ENCODE results near the gene PRSS22. TPM values are rescaled to one million over a fixed set of nuclear protein-coding genes. Genes with fewer than 3 reads are reported as not detected.
"Not testable (repeated sequence)": the region's sequence is repeated elsewhere in the genome, so short reads cannot be mapped to it uniquely, and the experiment has no call there.

PRSS22 gene, protein sequence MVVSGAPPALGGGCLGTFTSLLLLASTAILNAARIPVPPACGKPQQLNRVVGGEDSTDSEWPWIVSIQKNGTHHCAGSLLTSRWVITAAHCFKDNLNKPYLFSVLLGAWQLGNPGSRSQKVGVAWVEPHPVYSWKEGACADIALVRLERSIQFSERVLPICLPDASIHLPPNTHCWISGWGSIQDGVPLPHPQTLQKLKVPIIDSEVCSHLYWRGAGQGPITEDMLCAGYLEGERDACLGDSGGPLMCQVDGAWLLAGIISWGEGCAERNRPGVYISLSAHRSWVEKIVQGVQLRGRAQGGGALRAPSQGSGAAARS
- not detected in 2 replicates for total RNA-seq

DNA sequence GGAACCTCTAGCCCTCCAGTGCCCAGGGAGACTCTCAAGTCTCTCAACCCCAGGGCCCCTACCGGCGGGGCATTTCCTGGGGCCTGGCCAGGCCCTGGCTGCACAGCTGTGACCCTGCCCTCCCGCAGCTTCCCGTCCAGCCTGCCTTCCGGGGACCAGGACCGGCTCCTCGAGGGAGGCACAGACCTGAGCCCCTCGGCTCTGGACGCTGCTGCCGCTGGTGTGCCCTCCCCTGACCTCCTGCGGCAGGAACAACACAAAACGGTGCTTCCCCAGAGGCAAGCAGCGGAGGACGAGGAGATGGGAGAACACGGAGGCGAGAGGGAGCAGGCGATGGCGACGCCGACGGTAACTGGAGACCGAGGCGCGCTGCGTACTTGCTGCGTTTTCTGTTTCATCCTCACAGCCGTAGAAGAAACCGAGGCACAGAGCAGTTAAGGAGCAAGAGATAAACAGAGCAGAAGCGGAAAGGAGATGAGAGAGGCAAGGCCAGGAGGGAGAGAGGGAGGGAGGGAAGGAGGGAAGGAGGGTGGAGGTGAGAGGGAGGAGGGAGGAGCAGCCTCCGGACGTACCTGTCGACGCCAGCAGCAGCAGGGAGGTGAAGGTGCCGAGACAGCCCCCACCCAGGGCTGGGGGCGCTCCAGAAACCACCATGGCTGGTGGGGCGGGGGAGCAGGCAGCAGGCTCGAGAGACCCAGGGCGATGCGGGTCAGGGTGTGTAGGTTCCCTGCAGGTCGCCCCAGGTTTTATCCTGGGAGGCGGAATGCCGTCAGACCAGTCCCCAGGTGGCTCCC lies at the start of gene PRSS22:
Gene PRSS22 (minus strand): TSS at position 720 of the 794 bp plus-strand sequence. CDS start 66 bp downstream, at position 654.
- DNase-seq (ENCODE audit: insufficient read length, low spot score, missing footprints): peak; percentile 90
- H3K27me3 ChIP-seq (ENCODE audit: insufficient read depth, low read length): peaks cover 16% of the 10 kb centered on the region
- H3K4me3 ChIP-seq (ENCODE audit: insufficient read depth, low read length): peak within 1 kb of the TSS; percentile 9
- peaks cover 4% of the 10 kb centered on the region for H3K4me1 ChIP-seq (ENCODE audit: insufficient read depth, low read length)
- H2AFZ ChIP-seq (ENCODE audit: low read length): peak within 1 kb of the TSS; percentile 65
- peak within 1 kb of the TSS; percentile 45 for H3K4me2 ChIP-seq (ENCODE audit: insufficient read depth, low read length)
- no peak within 1 kb of the TSS for H3K27ac ChIP-seq (ENCODE audit: low read depth, low read length)
- no peaks in the 10 kb centered on the region for H3K79me2 ChIP-seq (ENCODE audit: insufficient read depth, low read length)
- no peaks in the 10 kb centered on the region for H4K20me1 ChIP-seq (ENCODE audit: insufficient read depth, low read length)
- TF ChIP-seq, protein P1, sequence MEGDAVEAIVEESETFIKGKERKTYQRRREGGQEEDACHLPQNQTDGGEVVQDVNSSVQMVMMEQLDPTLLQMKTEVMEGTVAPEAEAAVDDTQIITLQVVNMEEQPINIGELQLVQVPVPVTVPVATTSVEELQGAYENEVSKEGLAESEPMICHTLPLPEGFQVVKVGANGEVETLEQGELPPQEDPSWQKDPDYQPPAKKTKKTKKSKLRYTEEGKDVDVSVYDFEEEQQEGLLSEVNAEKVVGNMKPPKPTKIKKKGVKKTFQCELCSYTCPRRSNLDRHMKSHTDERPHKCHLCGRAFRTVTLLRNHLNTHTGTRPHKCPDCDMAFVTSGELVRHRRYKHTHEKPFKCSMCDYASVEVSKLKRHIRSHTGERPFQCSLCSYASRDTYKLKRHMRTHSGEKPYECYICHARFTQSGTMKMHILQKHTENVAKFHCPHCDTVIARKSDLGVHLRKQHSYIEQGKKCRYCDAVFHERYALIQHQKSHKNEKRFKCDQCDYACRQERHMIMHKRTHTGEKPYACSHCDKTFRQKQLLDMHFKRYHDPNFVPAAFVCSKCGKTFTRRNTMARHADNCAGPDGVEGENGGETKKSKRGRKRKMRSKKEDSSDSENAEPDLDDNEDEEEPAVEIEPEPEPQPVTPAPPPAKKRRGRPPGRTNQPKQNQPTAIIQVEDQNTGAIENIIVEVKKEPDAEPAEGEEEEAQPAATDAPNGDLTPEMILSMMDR (IDR thresholded peaks at IDR 0.05; ENCODE audit: extremely low read depth, low read depth, low read length): no peak
- no peaks in the 10 kb centered on the region for H3K36me3 ChIP-seq (ENCODE audit: insufficient read depth, low read length)
- peaks cover 8% of the 10 kb centered on the region for H3K9me3 ChIP-seq (ENCODE audit: low read depth, low read length)

DNA sequence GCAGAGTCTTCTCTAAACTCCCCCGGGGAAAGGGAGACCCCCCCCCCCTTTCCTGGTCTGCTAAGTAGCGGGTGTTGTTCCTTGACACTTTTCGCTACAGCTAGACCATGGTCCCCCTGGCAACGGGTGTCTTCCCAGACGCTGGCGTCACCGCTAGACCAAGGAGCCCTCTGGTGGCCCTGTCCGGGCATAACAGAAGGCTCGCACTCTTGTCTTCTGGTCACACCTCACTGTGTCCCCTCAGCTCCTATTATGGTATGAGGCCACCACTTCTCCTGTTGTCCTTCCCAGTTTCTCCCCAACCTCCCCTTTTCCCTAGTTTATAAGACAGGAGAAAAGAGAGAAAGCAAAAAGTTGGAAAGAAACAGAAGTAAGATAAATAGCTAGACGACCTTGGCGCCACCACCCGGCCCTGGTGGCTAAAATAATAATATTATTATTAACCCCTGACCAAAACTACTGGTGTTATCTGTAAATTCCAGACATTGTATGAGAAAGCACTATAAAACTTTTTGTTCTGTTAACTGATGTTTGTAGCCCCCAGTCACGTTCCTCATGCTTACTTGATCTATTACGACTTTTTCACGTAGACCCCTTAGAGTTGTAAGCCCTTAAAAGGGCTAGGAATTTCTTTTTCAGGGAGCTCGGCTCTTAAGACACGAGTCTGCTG lies 49.2 kb upstream of the PRSS22 start:
- DNase-seq (ENCODE audit: insufficient read length, low spot score, missing footprints); H3K79me2 ChIP-seq (ENCODE audit: insufficient read depth, low read length); H3K27ac ChIP-seq (ENCODE audit: low read depth, low read length); H3K4me2 ChIP-seq (ENCODE audit: insufficient read depth, low read length); H3K36me3 ChIP-seq (ENCODE audit: insufficient read depth, low read length); H3K4me3 ChIP-seq (ENCODE audit: insufficient read depth, low read length); H3K27me3 ChIP-seq (ENCODE audit: insufficient read depth, low read length); H2AFZ ChIP-seq (ENCODE audit: low read length); H3K9me3 ChIP-seq (ENCODE audit: low read depth, low read length); H4K20me1 ChIP-seq (ENCODE audit: insufficient read depth, low read length): not testable (repeated sequence)
- TF ChIP-seq, protein P1 (IDR thresholded peaks at IDR 0.05; ENCODE audit: extremely low read depth, low read depth, low read length): peak; percentile 37
- H3K4me1 ChIP-seq (ENCODE audit: insufficient read depth, low read length): peaks cover 20% of the 10 kb centered on the region

DNA sequence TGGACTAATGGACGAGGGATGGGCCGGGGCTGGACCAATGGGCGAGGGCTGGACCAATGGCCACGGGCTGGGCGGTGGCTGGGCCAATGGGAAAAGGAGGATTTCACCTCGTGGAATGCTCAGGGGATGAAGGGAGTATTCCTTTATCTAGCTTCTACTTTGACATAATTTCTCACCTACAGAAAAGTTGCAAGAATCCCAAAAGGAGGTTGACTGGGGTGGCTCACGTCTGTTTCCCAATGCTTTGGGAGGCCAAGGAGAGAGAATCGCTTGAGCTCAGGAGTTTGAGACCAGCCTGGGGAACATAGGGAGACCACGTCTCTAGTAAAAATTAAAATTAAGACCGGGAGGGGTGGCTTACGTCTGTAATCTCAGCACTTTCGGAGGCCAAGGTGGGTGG lies 48.0 kb upstream of the PRSS22 start:
- no peaks in the 10 kb centered on the region for H3K9me3 ChIP-seq (ENCODE audit: low read depth, low read length)
- H3K4me3 ChIP-seq (ENCODE audit: insufficient read depth, low read length): peak overlapping the region; percentile 0
- no peak overlapping the region for H3K27ac ChIP-seq (ENCODE audit: low read depth, low read length)
- H4K20me1 ChIP-seq (ENCODE audit: insufficient read depth, low read length): no peaks in the 10 kb centered on the region
- H3K4me1 ChIP-seq (ENCODE audit: insufficient read depth, low read length): peaks cover 16% of the 10 kb centered on the region
- no peaks in the 10 kb centered on the region for H3K27me3 ChIP-seq (ENCODE audit: insufficient read depth, low read length)
- DNase-seq (ENCODE audit: insufficient read length, low spot score, missing footprints): no peak
- no peak overlapping the region for H2AFZ ChIP-seq (ENCODE audit: low read length)
- TF ChIP-seq, protein P1 (IDR thresholded peaks at IDR 0.05; ENCODE audit: extremely low read depth, low read depth, low read length): no peak
- H3K36me3 ChIP-seq (ENCODE audit: insufficient read depth, low read length): no peaks in the 10 kb centered on the region
- H3K4me2 ChIP-seq (ENCODE audit: insufficient read depth, low read length): peak overlapping the region; percentile 47
- H3K79me2 ChIP-seq (ENCODE audit: insufficient read depth, low read length): no peaks in the 10 kb centered on the region

All from osteoblast (primary cell).